GM21619 (cell line): Measurements from ENCODE around the gene MAP3K20.
"Not testable (repeated sequence)": the region's sequence is repeated elsewhere in the genome, so short reads cannot be mapped to it uniquely, and the experiment has no call there.

Experiments used
- ATAC-seq: cut with Tn5 transposase; IDR thresholded peaks from one replicate; pipeline ENCODE4 v1.9.1; 2021; ENCODE audit not compliant: unreplicated experiment

The MAP3K20 gene

DNA sequence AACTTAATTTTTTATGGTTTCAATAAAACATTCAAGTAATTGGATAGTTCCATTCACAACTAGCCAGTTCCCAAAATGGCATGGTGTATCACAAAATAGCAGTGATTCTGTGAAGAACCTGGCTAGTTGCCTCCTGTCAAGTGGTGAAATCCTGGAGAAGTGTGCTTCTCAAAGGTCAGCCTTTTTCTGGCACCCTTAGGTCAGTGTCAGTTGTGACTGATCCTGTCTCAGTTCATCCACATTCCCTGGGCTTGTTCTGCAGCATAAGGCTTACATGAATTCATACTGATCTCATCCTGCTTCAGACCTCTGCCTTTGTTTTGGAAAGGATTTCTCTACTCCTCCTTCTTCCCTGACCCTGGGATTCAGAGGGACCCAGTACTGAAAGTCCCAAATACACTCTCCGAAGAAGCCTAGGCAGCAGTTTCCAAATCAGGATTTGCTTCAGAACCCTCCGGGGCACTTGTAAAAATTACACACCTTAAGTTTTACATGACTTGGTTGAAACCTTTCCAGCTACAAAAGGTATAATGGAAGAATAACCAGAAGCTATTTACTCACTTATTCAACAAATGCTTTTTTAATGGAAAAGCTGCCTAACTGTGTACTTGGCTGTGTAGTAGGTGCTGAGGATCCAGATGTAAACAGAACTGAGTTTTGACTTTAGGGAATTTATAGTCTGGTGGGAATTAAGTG is 11.0 kb downstream of the MAP3K20 start:
- ATAC-seq = no peak

DNA sequence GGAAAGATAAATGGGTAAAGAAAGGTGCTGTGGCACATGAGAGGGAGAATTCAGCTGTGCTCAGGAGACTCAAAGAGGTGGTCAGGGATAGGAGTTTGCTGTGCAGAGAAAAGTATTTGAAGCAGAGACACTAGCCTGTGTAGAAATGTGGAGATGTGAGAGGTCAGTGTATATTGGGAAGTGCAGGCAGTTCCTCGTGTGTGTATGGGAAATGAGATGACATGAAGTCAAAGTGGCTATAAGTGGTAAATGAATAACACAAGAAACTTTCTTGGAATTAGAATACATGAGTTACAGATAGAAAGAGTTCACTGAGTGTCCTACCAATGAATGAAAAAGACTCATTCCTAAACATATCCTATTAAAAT is 11.6 kb downstream of the MAP3K20 start:
- no peak for ATAC-seq

DNA sequence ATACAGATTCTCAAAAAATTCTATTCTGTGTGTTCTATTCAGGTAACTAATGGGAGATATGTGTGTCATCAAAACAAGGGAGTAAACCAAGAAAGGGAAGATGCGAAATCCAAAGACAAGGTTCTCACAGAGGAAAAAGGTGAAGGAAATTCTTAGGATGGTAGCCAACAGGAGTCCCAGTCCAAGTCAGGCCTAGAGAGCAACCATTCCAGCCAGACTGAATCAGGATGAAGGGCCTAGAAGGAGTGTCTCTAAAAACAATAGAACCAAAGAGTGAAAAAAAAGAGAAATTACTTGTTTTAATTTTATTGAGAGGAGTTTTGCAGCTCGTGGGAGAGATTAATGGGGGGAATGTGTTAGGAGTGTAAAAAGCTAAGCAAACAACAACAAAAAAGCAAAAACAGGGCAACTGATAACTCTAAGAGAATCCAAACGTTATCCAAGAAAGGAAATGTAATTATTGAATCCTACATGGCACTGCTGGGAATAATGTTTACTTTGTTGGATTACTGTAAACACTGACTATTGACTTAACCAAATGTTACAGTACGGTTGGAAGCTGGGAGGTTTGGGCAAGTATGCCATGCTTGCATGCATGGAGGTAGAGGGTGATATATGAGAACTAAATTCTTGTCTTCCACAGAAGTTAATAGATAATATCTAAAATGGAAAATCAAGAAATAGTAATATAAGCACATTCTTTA is 12.3 kb downstream of the MAP3K20 start:
- no peak for ATAC-seq

DNA sequence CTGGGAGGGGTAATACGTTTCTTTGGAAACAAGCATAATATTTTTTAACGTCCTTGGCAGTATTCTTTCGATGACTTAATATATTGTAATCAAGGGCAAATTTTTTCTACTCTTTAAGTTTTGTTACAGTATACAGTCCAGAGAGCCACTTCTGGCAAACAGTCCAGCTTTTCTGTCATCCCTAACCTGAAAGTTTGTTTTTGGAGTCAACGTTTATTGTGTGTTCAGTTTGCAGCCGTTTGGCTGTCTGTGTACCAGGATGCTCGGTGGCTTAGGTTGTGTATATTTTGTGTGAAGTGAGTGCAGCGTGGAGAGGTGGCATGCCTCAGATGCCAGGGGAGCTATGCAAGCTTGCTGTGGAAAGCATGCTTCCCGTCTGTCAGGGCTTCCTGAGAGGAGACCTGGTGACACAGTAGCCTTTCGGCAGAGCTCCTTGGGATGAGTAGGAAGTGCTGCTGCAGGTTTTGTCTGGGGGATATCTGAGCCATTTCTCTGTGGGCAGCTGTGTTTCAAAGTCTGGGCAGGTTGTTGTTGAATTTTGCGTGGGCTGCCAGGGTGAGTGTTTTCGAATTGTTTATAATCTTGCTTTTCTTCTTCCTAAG is 14.7 kb downstream of the MAP3K20 start:
- no peak for ATAC-seq

DNA sequence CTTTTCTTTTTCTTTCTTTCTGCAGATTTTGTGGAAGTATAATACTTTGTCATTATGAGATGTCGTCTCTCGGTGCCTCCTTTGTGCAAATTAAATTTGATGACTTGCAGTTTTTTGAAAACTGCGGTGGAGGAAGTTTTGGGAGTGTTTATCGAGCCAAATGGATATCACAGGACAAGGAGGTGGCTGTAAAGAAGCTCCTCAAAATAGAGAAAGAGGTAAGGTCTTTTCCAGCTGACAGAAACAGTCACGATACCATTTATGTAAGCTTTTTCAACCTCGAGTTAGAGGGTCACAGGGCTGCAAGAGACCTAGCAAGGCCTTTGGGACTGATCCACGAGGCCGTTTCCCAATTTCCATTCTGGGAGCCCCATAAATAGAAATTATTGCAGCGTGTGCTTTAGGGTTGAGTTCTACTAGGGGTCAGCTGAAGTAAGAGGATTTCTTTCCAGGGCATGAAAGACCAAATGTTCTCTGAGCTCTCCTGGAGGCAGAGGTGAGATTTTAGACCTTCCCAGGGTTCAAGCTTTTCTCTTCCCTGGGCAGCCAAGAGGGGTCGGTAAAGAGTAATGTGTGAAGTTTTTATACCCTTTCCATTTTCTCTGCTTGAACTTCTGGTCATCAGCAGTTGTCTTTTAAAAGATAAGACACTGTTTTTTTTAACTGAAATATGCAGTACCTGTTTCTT is 15.5 kb downstream of the MAP3K20 start:
- ATAC-seq = no peak

DNA sequence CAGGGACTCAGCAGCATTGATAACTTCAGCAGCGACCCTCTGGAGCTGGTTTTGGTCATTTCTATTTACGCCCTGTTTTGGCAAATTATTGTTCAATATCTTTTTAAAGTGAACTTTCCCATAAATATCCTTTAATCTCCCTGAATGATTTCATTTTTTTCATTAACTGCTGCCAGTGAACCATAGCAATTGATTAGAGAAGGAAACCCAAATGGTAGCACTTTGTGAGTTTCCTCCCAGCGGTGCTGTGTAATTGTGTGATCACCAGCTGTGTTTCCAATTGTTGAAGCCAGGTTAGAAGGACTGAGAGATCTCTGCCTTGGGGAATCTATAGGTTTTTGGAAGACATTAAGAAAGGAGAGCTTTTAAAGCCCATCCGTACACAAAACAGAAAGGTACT is 16.3 kb downstream of the MAP3K20 start:
- ATAC-seq = no peak

DNA sequence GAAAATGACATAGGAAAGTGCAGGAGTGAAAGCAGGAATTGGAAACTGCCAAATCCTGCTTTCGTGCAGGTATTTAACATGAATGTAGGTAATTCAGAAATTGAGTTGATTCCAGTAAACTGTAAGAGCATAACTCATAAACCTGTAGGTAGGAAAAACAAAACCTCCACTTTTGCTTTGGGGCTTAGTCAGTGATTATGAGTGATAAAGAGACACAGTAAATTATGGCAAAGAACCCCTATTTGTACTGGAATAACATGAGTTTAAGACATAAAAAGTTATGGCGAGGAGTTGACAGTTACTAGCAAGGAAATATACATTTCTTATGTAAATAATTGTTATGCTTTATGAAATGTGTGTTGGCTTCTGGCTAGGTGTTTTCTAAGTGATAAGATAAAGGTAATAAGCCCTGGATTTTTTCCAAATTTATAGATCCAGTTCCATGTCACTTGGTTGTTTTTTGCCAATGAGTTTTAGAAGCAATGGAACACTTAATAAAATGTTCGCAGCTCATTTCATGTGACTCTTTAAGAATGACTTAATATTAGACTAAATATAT is 17.3 kb downstream of the MAP3K20 start:
- ATAC-seq = no peak

DNA sequence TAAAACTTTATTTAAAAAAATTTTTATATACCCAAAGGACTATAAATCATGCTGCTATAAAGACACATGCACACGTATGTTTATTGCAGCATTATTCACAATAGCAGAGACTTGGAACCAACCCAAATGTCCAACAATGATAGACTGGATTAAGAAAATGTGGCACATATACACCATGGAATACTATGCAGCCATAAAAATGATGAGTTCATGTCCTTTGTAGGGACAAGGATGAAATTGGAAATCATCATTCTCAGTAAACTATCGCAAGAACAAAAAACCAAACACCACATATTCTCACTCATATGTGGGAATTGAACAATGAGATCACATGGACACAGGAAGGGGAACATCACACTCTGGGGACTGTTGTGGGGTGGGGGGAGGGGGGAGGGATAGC is 18.0 kb downstream of the MAP3K20 start:
- ATAC-seq = not testable (repeated sequence)

DNA sequence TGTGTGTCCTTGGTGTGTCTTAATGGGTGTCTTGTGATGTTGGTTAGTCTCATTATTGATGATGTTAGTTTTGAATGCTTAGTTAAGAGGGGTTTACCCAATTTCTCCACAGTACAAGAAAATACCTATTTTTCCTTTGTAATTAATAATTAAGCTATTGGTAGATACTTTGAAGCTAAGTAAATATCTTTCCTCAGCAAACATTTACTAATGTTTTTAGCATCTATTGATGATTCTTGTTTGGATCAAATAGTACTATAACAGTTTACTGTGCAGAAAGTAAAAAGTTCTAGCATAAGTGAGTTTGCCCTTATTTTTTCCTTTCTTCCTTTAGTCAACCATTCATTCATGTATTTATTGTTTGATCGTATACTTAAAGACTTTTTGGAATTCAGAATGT is 19.1 kb downstream of the MAP3K20 start:
- no peak for ATAC-seq

DNA sequence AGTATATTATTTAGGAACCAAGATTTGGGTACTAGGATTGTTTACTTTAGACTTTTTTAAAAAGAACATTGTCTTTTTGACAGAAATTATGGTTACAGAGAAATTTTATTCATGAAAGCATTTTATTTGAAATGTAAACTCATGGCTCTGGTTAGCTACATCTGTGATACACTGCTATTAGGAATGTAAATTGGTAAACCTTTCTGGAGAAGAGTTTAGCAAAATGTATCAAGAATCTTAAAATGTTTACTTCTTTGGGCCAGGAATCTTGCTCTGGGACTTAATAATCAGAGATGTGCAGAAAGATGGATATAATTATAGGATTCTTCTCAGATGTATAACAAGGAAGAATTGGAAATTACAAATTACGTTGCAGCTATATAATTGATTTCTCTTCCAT is 19.7 kb downstream of the MAP3K20 start:
- no peak for ATAC-seq

DNA sequence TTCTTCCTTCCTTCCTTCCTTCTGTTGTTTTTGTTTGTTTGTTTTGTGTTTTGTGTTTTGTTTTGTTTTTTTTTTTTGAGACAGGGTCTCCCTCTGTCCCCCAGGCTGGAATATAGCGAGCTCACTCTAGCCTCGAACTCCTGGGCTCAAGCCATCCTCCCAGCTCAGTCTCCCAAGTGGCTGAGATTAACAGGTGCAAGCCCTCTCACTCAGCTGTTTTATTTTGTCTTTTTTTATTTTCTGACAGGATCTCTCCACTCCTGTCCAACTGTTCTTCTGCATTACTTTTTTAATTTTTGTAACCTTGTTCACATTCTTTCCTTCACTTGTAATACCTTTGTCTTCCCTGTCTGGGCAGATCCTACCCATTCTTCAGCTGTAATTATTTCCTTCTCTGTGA is 23.6 kb downstream of the MAP3K20 start:
- ATAC-seq = no peak

DNA sequence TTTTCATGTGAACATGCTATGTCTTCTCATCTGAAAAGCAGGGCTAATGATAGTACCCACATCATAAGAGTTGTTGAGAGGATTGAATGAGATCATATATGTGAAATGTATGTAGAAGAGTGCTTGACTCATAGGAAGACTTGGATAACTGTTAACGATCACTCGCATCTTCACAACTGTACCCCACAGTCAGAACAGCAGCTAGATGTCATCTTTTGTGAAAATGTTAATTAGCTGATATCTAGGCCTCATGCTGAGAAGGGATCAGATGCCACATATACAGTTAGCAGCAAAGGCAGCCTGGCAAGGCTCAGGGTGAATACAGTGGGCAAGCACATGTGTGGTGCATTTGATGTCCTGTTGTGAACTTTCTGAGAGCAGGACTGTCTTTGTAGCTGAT is 24.2 kb downstream of the MAP3K20 start:
- no peak for ATAC-seq

DNA sequence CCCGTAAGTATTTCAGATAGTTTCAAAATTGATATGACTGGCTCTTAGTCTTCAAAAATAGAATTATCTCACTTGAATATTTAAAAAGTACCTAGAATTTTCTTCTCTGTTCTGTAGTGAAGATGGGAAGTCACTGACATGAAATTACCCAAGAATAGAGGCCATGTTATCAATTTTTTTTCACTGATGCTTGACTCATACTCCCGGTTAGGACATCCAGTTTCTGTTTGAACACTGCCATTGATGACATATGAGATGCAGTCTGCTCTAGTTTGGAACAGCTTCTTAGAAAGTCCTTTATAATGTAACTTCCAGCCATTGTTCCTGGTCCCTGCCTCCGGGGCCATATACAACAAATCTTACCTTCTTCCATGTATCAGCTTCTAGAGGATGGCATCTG is 26.0 kb downstream of the MAP3K20 start:
- peak; percentile 85 for ATAC-seq

DNA sequence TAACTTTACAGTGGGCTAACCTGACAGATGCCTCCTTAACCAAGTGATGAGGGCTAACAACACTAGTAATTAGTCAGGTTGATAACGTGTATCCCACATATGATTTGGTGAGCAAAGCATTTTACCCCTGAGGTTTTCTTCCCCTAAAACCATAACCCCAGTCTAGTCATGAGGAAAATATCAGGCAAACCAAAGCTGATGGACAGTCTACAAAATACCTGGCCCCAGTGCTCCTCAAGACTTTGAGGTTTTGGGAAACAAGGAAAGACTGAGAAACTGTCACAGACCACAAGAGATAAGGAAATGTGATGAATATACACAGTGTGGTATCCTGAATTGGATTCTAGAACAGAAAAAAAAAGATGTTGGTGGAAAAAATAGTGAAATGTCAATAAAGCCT is 28.5 kb downstream of the MAP3K20 start:
- ATAC-seq = no peak

DNA sequence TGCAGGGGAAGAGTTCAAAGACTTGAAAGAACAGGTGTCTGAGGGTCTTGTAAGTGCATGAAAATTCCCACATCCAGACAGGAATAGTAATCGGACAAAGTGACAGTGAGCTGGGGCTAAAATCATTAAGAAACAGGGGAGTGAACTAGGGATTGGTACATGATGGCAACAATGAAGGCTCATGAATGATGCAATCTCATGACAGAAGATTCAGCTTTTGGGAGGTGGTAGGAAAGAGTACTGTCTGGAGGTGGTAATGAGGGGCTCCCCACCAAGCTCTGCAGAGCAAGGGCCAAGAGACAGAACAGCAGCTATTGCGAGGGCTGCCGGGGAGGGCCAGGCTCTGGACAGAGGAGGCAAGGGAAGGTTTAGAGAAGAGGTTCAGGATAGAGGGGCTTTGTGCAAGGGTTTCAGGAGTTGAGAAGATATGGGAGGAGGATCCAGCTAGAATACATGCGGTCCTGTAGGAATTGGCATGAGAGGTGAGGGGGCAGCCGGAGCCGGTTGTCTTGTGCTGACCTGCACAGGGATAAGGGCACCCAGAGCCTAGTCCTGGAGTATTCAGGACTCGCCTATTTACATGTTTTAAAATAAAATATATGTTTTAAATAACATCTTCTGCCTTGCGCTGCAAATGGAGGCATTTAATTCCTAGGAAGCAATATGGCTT is 31.4 kb downstream of the MAP3K20 start:
- no peak for ATAC-seq

DNA sequence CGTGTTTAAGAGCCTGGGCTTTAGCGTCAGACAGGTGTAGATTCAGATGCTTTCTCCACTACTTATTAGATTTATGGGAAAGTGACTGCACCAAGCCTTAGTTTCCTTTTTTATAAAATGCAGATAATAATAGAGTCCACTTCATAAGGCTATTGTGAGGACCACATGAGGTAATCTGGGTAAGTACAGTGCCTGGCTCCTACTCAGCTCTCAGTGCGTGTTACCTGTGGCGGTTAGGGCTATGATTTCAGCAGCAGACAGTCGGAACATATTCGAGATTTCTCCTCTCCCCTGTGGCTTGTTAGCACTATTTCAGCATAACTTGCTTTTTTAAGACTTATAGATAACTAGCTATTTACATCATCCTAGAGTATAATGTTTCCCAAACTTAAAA is 32.0 kb downstream of the MAP3K20 start:
- ATAC-seq = no peak

DNA sequence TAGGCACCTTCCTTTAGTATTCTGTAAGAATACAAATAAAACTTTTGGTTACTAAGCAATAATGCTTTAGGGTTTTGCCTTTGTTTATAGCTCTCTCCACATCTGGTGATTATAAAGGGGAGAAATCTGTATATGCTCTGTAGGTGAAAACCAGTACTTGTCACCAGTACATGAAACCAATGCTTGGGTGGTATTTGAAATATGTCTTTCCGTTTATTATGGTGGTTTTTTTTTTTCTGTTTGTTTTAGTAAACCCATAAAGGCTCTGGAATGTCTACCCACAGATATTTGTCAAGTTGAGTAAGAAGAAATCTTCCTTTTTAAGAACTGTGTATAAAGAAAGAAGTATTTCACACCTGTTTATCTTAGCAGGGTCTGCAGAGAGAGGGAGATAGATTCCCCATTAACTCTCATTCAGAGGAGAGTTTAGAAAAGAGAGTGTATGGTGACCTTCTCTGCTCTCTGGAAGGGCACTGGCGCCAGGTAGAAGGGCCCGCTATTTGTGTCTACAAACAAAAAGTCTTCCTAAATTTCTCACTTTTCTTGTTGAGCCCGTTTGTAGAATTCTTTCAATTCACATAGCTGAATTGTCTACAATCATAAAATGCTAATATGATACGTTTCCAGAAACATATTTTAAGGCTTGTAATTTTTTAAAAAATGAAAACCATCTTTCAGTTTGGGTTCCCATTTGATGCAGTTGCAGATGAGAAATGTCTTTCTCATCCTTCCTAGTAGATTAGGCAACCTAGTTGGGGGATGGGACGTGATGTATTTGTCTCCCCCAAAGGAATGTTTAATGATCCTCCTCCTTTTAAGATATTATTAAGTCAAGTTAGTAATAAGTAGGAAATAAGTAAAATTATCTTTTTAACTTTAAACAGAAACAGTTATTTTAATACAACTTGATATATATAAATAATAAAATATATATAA is 33.9 kb downstream of the MAP3K20 start:
- no peak for ATAC-seq

DNA sequence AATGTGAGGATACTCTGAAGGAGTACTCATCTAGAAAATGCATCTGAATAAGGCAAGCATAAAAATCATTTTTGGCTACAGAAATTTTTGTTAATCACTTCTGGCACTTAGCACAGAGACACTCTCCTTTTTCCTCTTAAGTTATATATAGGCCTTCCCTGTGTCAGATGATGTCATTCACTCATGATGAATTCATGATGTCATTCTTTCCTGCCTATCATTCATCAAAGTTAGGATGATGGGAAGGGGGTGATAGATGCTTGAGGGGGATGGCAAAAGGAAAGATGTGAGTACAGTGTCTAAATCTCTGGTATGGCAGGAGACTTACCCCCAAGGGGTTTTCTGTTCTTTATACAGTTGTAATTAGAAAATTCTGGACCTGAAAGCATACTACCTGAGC is 42.0 kb downstream of the MAP3K20 start:
- ATAC-seq = no peak

DNA sequence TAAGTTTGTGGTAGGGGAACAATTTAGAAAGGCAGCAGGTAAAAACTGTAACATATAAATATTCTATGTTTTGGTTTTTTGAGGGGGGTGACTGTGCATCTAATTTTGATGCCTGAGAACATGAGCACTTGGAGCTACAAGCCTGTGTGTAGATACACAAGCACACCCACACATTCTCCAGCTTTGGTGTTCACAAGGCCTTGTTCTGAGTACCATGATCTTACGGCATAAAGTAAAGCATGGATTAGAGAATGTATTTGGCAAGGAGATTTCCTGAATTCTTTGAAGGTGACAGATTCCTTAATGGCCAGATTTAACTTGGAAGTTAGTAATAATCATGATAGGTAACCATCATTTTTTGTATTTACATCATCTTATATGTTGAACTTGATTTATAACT is 42.7 kb downstream of the MAP3K20 start:
- no peak for ATAC-seq
